Prostate gland (tissue), 2 donors: ENCODE results near the gene STYXL2. TPM values are rescaled to one million over a fixed set of nuclear protein-coding genes. Genes with fewer than 3 reads are reported as not detected.

ENCODE experiments used
- DNase-seq: peaks from one replicate; pipeline ENCODE4 v3.0.0-alpha.2; 2019; ENCODE audit warnings: low spot score
- H3K27ac ChIP-seq, 2 donors: fragments of 200-600 bp; sonication (generic); 2 replicates each; pipeline ENCODE4 v1.5.1; 2017 to 2019
- H3K27me3 ChIP-seq: fragments of 200-600 bp; sonication (generic); replicated peaks from 2 replicates; pipeline ENCODE4 v1.5.1; 2019; ENCODE audit not compliant: insufficient read depth
- H3K36me3 ChIP-seq, 2 donors: fragments of 200-600 bp; sonication (generic); 1 replicate in 1 of 2; 2 replicates in 1 of 2; pipeline versions ENCODE4 v1.5.1 to v1.8.1; 2017 to 2019
- H3K4me1 ChIP-seq: fragments of 200-600 bp; sonication (generic); replicated peaks from 2 replicates; pipeline ENCODE4 v1.5.1; 2019
- H3K4me3 ChIP-seq, 2 donors: fragments of 200-600 bp; sonication (generic); 2 replicates each; pipeline ENCODE4 v1.5.1; 2017 to 2019
- H3K9me3 ChIP-seq: fragments of 200-600 bp; sonication (generic); 2 replicates; pipeline ENCODE4 v1.5.1; 2017
- POLR2A ChIP-seq: fragments of 450-650 bp; IDR thresholded peaks from one replicate; pipeline ENCODE4 v1.6.1; 2016; ENCODE audit warnings: antibody characterized with exemption, mild to moderate bottlenecking
- POLR2AphosphoS5 ChIP-seq: sonication (generic); formaldehyde crosslinking; IDR thresholded peaks from one replicate; pipeline ENCODE4 v1.6.1; 2017; ENCODE audit warnings: antibody characterized with exemption
- WGBS: methylation state at CpG from one replicate; pipeline ENCODE4 v1.1.5; 2018; 5-methylcytosine and 5-hydroxymethylcytosine counted together
- intact Hi-C: fragments of 100-400 bp; cut with DNase I; formaldehyde crosslinking; loops from one replicate; pipeline ENCODE4 v1.14.2; 2022
- total RNA-seq, 2 donors: library from RNA; depleted of rRNA; stranded (reverse); fragments of >200 nt; gene quantifications; one replicate each; pipeline ENCODE4 v1.1.0, GENCODE V29; 2016
- TF ChIP-seq, protein P1 (sequence below), 4 experiments: fragments of 200-600 bp in 2 of 4; fragments of 450-650 bp in 2 of 4; sonication (generic) in 2 of 4; IDR thresholded peaks; 1 replicate in 3 of 4; 2 replicates in 1 of 4; pipeline ENCODE4 v1.5.1; 2016 to 2019; ENCODE audit warnings: antibody characterized with exemption in 4 of 4, mild to moderate bottlenecking in 2 of 4, moderate library complexity in 2 of 4

Gene STYXL2
- total RNA-seq, 2 donors from 2014 or later: 0.34 to 1.5 TPM

DNA sequence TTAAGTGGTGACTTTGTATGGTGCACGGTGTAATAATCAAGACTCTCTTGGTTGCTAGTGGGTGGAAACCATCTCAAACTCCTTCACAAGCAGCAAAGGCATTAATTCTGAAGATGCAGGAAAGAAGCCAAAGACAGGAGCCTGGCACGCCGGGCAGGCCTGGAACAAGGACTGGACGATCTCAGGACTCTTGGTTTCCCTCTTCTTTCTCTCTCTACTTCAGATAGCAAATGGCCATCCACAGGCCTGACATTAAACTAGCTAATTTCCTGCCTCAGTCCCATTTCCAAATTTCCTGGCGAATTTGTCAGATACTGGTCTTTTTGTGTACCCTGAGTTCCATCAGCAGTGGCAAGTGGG, 28.2 kb downstream of the STYXL2 start:
- Histone ChIP-seq H3K36me3 (no peaks in the 10 kb centered on the region), H3K4me3 (no peak overlapping the region), H3K27me3 (no peaks in the 10 kb centered on the region), H3K27ac (no peak overlapping the region), H3K9me3 (no peaks in the 10 kb centered on the region), H3K4me1 (no peaks in the 10 kb centered on the region)
- no peak for DNase-seq
- intact Hi-C loops: no loop called here
- WGBS: 68% methylated on average over 5 of the region's 5 CpGs
- TF ChIP-seq POLR2A (no peak), POLR2AphosphoS5 (no peak)
- TF ChIP-seq, protein P1, sequence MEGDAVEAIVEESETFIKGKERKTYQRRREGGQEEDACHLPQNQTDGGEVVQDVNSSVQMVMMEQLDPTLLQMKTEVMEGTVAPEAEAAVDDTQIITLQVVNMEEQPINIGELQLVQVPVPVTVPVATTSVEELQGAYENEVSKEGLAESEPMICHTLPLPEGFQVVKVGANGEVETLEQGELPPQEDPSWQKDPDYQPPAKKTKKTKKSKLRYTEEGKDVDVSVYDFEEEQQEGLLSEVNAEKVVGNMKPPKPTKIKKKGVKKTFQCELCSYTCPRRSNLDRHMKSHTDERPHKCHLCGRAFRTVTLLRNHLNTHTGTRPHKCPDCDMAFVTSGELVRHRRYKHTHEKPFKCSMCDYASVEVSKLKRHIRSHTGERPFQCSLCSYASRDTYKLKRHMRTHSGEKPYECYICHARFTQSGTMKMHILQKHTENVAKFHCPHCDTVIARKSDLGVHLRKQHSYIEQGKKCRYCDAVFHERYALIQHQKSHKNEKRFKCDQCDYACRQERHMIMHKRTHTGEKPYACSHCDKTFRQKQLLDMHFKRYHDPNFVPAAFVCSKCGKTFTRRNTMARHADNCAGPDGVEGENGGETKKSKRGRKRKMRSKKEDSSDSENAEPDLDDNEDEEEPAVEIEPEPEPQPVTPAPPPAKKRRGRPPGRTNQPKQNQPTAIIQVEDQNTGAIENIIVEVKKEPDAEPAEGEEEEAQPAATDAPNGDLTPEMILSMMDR (IDR thresholded peaks at IDR 0.05): no peak

DNA sequence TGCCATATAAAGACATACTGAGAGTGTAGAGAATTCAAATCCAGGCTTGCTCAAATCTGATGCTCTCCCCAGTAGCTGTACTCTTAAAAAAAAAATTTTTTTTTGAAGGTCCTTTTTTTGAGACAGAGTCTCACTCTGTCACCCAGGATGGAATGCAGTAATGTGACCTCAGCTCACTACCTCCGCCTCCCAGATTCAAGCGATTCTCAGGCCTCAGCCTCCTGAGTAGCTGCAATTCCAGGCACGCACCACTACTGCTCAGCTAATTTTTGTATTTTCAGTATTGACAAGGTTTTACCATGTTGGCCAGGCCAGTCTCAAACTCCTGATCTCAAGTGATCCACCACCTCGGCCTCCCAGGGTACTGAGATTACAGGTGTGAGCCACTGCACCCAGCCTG, 28.7 kb downstream of the STYXL2 start:
- intact Hi-C loops: no loop called here
- no peaks in the 10 kb centered on the region for H3K9me3 ChIP-seq
- no peaks in the 10 kb centered on the region for H3K36me3 ChIP-seq
- no peak overlapping the region for H3K4me3 ChIP-seq
- H3K27me3 ChIP-seq: no peaks in the 10 kb centered on the region
- WGBS: 99% methylated on average over 4 of the region's 4 CpGs
- DNase-seq: no peak
- no peaks in the 10 kb centered on the region for H3K4me1 ChIP-seq
- H3K27ac ChIP-seq: no peak overlapping the region
- TF ChIP-seq POLR2AphosphoS5 (no peak), POLR2A (no peak)
- TF ChIP-seq, protein P1 (IDR thresholded peaks at IDR 0.05): no peak

DNA sequence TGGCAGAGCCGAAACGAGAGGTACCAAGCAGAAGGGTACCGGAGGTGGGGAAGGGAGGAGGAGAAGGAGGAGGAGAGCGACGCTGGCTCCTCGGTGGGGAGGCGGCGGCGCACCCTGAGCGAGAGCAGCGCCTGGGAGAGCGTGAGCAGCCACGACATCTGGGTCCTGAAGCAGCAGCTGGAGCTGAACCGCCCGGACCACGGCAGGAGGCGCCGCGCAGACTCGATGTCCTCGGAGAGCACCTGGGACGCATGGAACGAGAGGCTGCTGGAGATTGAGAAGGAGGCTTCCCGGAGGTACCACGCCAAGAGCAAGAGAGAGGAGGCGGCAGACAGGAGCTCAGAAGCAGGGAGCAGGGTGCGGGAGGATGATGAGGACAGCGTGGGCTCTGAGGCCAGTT, 32.4 kb downstream of the STYXL2 start:
- H3K27ac ChIP-seq: no peak overlapping the region
- H3K9me3 ChIP-seq: no peaks in the 10 kb centered on the region
- no peak for DNase-seq
- 94% methylated on average over 28 of the region's 28 CpGs for WGBS
- H3K4me3 ChIP-seq: no peak overlapping the region
- intact Hi-C loops: no loop called here
- H3K4me1 ChIP-seq: no peaks in the 10 kb centered on the region
- no peak for TF ChIP-seq POLR2A
- TF ChIP-seq POLR2AphosphoS5: no peak
- TF ChIP-seq, protein P1 (IDR thresholded peaks at IDR 0.05): no peak
- no peaks in the 10 kb centered on the region for H3K27me3 ChIP-seq
- no peaks in the 10 kb centered on the region for H3K36me3 ChIP-seq

DNA sequence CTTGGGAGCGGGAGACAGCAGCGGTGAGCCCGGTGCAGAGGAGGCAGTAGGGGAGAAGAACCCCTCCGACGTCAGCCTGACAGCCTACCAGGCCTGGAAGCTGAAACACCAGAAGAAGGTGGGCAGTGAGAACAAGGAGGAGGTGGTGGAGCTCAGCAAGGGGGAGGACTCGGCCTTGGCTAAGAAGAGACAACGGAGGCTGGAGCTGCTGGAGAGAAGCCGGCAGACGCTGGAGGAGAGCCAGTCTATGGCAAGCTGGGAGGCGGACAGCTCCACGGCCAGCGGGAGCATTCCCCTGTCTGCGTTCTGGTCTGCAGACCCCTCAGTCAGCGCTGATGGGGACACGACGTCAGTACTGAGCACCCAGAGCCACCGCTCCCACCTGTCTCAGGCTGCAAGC, 32.9 kb downstream of the STYXL2 start:
- TF ChIP-seq, protein P1 (IDR thresholded peaks at IDR 0.05): no peak
- TF ChIP-seq POLR2A (no peak), POLR2AphosphoS5 (no peak)
- Histone ChIP-seq H3K4me1 (no peaks in the 10 kb centered on the region), H3K36me3 (no peaks in the 10 kb centered on the region), H3K9me3 (no peaks in the 10 kb centered on the region), H3K4me3 (no peak overlapping the region), H3K27ac (no peak overlapping the region), H3K27me3 (no peaks in the 10 kb centered on the region)
- WGBS: 89% methylated on average over 15 of the region's 17 CpGs
- intact Hi-C loops: no loop called here
- DNase-seq: no peak

DNA sequence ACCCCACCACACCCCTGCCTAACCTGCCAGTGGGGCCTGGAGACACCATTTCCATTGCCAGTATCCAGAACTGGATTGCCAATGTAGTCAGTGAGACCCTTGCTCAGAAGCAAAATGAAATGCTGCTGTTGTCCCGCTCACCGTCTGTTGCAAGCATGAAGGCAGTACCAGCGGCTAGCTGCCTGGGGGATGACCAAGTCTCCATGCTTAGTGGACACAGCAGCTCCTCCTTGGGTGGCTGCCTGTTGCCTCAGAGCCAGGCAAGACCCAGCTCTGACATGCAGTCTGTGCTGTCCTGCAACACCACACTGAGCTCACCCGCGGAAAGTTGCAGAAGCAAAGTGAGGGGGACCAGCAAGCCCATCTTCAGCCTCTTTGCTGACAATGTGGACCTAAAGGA, 33.4 kb downstream of the STYXL2 start:
- intact Hi-C loops: no loop called here
- Histone ChIP-seq H3K36me3 (no peaks in the 10 kb centered on the region), H3K4me3 (no peak overlapping the region), H3K27ac (no peak overlapping the region), H3K27me3 (no peaks in the 10 kb centered on the region), H3K4me1 (no peaks in the 10 kb centered on the region), H3K9me3 (no peaks in the 10 kb centered on the region)
- TF ChIP-seq POLR2A (no peak), POLR2AphosphoS5 (no peak)
- TF ChIP-seq, protein P1 (IDR thresholded peaks at IDR 0.05): no peak
- no peak for DNase-seq
- 98% methylated on average over 5 of the region's 5 CpGs for WGBS
